Neural progenitor cell (in vitro differentiated cells): ENCODE data around the gene TMEM114. TPM values are rescaled to one million over a fixed set of nuclear protein-coding genes. Genes with fewer than 3 reads are reported as not detected.

ENCODE experiments used
- DNase-seq: peaks from one replicate; pipeline ENCODE4 v3.0.0-alpha.2; 2016; ENCODE audit warnings: low spot score
- H2AFZ ChIP-seq: fragments of 200-600 bp; sonication (generic); replicated peaks from 2 replicates; pipeline ENCODE4 v1.6.1; 2016; ENCODE audit warnings: antibody characterized with exemption
- H3F3A ChIP-seq: fragments of 200-600 bp; sonication (generic); 2 replicates; pipeline ENCODE4 v1.6.1; 2016; ENCODE audit warnings: antibody characterized with exemption, low read depth
- H3K27ac ChIP-seq: fragments of 200-600 bp; sonication (generic); 2 replicates; pipeline ENCODE4 v1.5.1; 2016; ENCODE audit warnings: mild to moderate bottlenecking
- H3K27me3 ChIP-seq: fragments of 200-600 bp; sonication (generic); 2 replicates; pipeline ENCODE4 v1.6.1; 2016; ENCODE audit warnings: mild to moderate bottlenecking, moderate library complexity
- H3K36me3 ChIP-seq: fragments of 200-600 bp; sonication (generic); 2 replicates; pipeline ENCODE4 v1.5.1; 2016
- H3K4me1 ChIP-seq: fragments of 200-600 bp; sonication (generic); 2 replicates; pipeline ENCODE4 v1.6.1; 2016; ENCODE audit warnings: mixed run types
- H3K4me2 ChIP-seq: fragments of 200-600 bp; sonication (generic); 2 replicates; pipeline ENCODE4 v1.6.1; 2016
- H3K4me3 ChIP-seq: fragments of 200-600 bp; sonication (generic); 2 replicates; pipeline ENCODE4 v1.5.1; 2016
- H3K79me2 ChIP-seq: fragments of 200-600 bp; sonication (generic); 2 replicates; pipeline ENCODE4 v1.6.1; 2016; ENCODE audit warnings: low read depth
- H3K9ac ChIP-seq: fragments of 200-600 bp; sonication (generic); 2 replicates; pipeline ENCODE4 v1.6.1; 2016
- H3K9me3 ChIP-seq: fragments of 200-600 bp; sonication (generic); 2 replicates; pipeline ENCODE4 v1.5.1; 2016; ENCODE audit warnings: low read depth
- H4K20me1 ChIP-seq: fragments of 200-600 bp; sonication (generic); 2 replicates; pipeline ENCODE4 v1.6.1; 2016; ENCODE audit warnings: low read depth
- H3K27ac Mint-ChIP-seq: 3 replicates; pipeline ENCODE4 v1.8.0; 2021; ENCODE audit warnings: mixed read lengths
- H3K27me3 Mint-ChIP-seq: 2 replicates; pipeline ENCODE4 v1.8.0; 2022; ENCODE audit warnings: low read depth, mild to moderate bottlenecking, inconsistent platforms, moderate library complexity, mixed read lengths; ENCODE audit not compliant: insufficient read depth
- H3K36me3 Mint-ChIP-seq: 3 replicates; pipeline ENCODE4 v1.8.0; 2021; ENCODE audit warnings: mixed read lengths
- H3K4me1 Mint-ChIP-seq: 3 replicates; pipeline ENCODE4 v1.8.0; 2021; ENCODE audit warnings: mixed read lengths
- H3K4me3 Mint-ChIP-seq: 3 replicates; pipeline ENCODE4 v1.8.0; 2021; ENCODE audit warnings: mild to moderate bottlenecking, moderate library complexity, mixed read lengths
- H3K9me3 Mint-ChIP-seq: 3 replicates; pipeline ENCODE4 v1.8.0; 2020; ENCODE audit warnings: mixed read lengths
- EZH2 ChIP-seq: fragments of 200-600 bp; sonication (generic); IDR thresholded peaks from 2 replicates; pipeline ENCODE4 v1.6.1; 2017; ENCODE audit warnings: antibody characterized with exemption, mild to moderate bottlenecking, moderate library complexity
- EZH2phosphoT487 ChIP-seq: fragments of 200-600 bp; sonication (generic); IDR thresholded peaks from 2 replicates; pipeline ENCODE4 v1.6.1; 2017; ENCODE audit warnings: antibody characterized with exemption
- total RNA-seq: library from RNA; depleted of rRNA; stranded (reverse); fragments of >200 nt; gene quantifications from 2 replicates; pipeline ENCODE4 v1.2.3, GENCODE V29; 2015; ENCODE audit warnings: low replicate concordance
- TF ChIP-seq, protein P1 (sequence below): fragments of 200-600 bp; sonication (generic); IDR thresholded peaks from 2 replicates; pipeline ENCODE4 v1.5.1; 2017; ENCODE audit warnings: antibody characterized with exemption, mild to moderate bottlenecking

The TMEM114 gene
- total RNA-seq, 1 donor from 2014 or later: not detected

DNA sequence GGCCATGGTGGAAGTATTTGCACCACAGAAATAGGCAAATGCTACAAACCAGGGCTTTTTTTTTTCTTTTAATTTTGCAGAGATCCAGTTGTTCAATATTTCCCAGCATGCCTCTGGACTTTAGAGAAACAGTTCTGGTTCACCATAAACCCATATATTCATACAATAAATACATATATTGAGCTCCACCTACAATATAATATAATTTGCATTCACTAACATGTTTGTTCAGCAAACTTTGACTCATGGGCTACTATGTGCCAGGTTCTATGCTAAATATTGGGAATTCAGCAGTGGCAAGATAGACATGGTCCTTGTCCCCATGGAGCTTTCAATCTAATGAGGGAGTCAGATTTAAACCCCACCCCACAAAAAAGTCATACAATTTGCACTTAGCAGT, 3.2 kb downstream of the TMEM114 start:
- Mint-ChIP-seq H3K36me3 (no peaks in the 10 kb centered on the region), H3K27ac (no peak overlapping the region), H3K4me3 (no peak overlapping the region), H3K9me3 (no peaks in the 10 kb centered on the region), H3K27me3 (peaks cover 34% of the 10 kb centered on the region), H3K4me1 (peaks cover 13% of the 10 kb centered on the region)
- peaks cover 13% of the 10 kb centered on the region for H3F3A ChIP-seq
- no peaks in the 10 kb centered on the region for H3K36me3 ChIP-seq
- H3K79me2 ChIP-seq: no peaks in the 10 kb centered on the region
- H2AFZ ChIP-seq: no peak overlapping the region
- H3K27me3 ChIP-seq: peaks cover 45% of the 10 kb centered on the region
- no peaks in the 10 kb centered on the region for H4K20me1 ChIP-seq
- peaks cover 6% of the 10 kb centered on the region for H3K4me1 ChIP-seq
- H3K9ac ChIP-seq: no peak overlapping the region
- H3K4me2 ChIP-seq: no peak overlapping the region
- TF ChIP-seq EZH2phosphoT487: no peak
- TF ChIP-seq EZH2: no peak
- TF ChIP-seq, protein P1, sequence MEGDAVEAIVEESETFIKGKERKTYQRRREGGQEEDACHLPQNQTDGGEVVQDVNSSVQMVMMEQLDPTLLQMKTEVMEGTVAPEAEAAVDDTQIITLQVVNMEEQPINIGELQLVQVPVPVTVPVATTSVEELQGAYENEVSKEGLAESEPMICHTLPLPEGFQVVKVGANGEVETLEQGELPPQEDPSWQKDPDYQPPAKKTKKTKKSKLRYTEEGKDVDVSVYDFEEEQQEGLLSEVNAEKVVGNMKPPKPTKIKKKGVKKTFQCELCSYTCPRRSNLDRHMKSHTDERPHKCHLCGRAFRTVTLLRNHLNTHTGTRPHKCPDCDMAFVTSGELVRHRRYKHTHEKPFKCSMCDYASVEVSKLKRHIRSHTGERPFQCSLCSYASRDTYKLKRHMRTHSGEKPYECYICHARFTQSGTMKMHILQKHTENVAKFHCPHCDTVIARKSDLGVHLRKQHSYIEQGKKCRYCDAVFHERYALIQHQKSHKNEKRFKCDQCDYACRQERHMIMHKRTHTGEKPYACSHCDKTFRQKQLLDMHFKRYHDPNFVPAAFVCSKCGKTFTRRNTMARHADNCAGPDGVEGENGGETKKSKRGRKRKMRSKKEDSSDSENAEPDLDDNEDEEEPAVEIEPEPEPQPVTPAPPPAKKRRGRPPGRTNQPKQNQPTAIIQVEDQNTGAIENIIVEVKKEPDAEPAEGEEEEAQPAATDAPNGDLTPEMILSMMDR: no peak
- no peak overlapping the region for H3K27ac ChIP-seq
- no peak for DNase-seq
- H3K9me3 ChIP-seq: no peaks in the 10 kb centered on the region
- H3K4me3 ChIP-seq: no peak overlapping the region

DNA sequence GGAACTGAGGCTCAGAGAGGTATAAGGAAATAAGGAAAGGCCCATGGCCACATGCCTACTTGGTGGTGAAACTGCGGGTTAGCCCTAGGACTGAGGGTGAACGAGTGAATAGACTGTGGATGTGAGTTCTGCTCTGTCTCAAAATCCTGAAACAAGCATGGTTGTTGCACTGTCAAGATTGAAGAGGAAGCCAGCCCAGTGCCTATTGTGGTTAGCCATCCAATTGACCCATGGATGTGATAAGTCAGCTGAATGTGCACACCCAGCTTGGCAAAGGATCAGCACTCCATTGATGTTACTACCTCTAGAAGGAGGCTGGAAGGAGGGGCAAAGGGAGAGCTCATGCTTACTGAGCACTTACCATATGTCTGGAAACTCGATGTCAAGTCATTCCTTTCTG, 4.5 kb downstream of the TMEM114 start:
- peaks cover 18% of the 10 kb centered on the region for H3K4me1 Mint-ChIP-seq
- H3K27me3 ChIP-seq: peaks cover 35% of the 10 kb centered on the region
- no peak overlapping the region for H3K4me3 Mint-ChIP-seq

DNA sequence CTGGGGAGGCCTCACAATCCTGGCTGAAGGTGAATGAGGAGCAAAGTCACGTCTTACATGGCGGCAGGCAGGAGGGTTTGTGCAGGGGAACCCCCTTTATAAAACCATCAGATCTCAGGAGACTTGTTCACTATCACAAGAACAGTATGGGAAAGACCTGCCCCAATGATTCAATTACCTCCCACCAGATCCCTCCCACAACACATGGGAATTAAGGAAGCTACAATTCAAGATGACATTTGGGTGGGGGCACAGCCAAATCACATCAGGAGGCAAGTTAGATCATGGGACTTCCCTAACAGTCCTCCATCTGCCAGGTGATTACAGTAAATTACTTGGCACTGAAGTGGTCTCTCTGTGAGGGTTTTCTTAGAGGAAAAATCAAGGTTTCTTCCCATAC, 5.3 kb downstream of the TMEM114 start:
- DNase-seq: no peak
- Mint-ChIP-seq H3K9me3 (no peaks in the 10 kb centered on the region), H3K27ac (no peak overlapping the region), H3K4me1 (peaks cover 17% of the 10 kb centered on the region), H3K27me3 (peaks cover 37% of the 10 kb centered on the region), H3K4me3 (no peak overlapping the region), H3K36me3 (no peaks in the 10 kb centered on the region)
- TF ChIP-seq EZH2 (no peak), EZH2phosphoT487 (no peak)
- TF ChIP-seq, protein P1: no peak
- Histone ChIP-seq H3K9me3 (no peaks in the 10 kb centered on the region), H3K36me3 (no peaks in the 10 kb centered on the region), H3K4me1 (peaks cover 6% of the 10 kb centered on the region), H2AFZ (no peak overlapping the region), H3K79me2 (no peaks in the 10 kb centered on the region), H3K27me3 (peaks cover 27% of the 10 kb centered on the region), H4K20me1 (no peaks in the 10 kb centered on the region), H3F3A (peaks cover 13% of the 10 kb centered on the region), H3K27ac (no peak overlapping the region), H3K4me3 (no peak overlapping the region), H3K4me2 (no peak overlapping the region), H3K9ac (no peak overlapping the region)

More for the DNA sequence above, 4.5 kb downstream of the TMEM114 start:
- TF ChIP-seq, protein P1: no peak
- TF ChIP-seq EZH2phosphoT487: no peak
- no peak for TF ChIP-seq EZH2
- H3K4me1 ChIP-seq: peaks cover 6% of the 10 kb centered on the region
- Mint-ChIP-seq H3K9me3 (no peaks in the 10 kb centered on the region), H3K36me3 (no peaks in the 10 kb centered on the region), H3K27me3 (peaks cover 38% of the 10 kb centered on the region), H3K27ac (no peak overlapping the region)
- no peak for DNase-seq
- H3K4me3 ChIP-seq: no peak overlapping the region
- H3F3A ChIP-seq: peaks cover 13% of the 10 kb centered on the region
- H3K27ac ChIP-seq: no peak overlapping the region
- H3K9ac ChIP-seq: no peak overlapping the region
- no peak overlapping the region for H3K4me2 ChIP-seq
- H3K36me3 ChIP-seq: no peaks in the 10 kb centered on the region
- H3K79me2 ChIP-seq: no peaks in the 10 kb centered on the region
- H2AFZ ChIP-seq: no peak overlapping the region
- H3K9me3 ChIP-seq: no peaks in the 10 kb centered on the region
- H4K20me1 ChIP-seq: no peaks in the 10 kb centered on the region
